ENCODE measurements around the gene DDX42.
"Not testable (repeated sequence)": the region's sequence is repeated elsewhere in the genome, so short reads cannot be mapped to it uniquely, and the experiment has no call there.

DDX42 gene

DNA sequence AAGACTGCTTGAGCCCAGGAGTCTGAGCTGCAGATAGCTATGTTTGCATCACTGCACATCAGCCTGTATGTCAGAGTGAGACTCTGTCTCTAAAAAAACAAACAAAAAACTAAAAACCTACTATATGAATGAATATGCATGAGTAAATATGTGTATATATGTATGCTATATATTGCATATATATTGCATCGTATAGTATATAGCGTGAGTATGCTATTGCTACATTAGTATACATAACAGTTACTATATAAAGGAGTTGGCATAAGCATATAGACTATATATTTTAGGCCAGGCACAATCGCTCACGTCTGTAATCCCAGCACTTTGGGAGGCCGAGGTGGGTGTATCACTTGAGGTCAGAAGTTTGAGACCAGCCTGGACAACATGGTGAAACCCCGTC, 16.1 kb downstream of the DDX42 start:
- Histone ChIP-seq H3K4me1 (ENCODE audit: control insufficient read depth, low read length) (no peaks in the 10 kb centered on the region), H3K4me2 (ENCODE audit: low read length) (no peak overlapping the region), H3K36me3 (ENCODE audit: control insufficient read depth, low read length) (peaks cover 95% of the 10 kb centered on the region), H3K4me3 (ENCODE audit: low read length) (no peak overlapping the region), H3K9me3 (ENCODE audit: control insufficient read depth, insufficient read depth, low read length) (no peaks in the 10 kb centered on the region), H3F3A (ENCODE audit: control insufficient read depth, insufficient read depth) (0 out of 2 replicates have a peak, but pooled peaks cover 3% of the 10 kb centered on the region), H4K20me1 (ENCODE audit: control insufficient read depth, insufficient read depth, low read depth, low read length) (peaks cover 7% of the 10 kb centered on the region; the same call in 1 of the 2 replicates), H3K79me2 (ENCODE audit: control insufficient read depth, low read length) (peaks cover 90% of the 10 kb centered on the region), H3K9me2 (replicated peaks; ENCODE audit: control insufficient read depth, low read length) (no peaks in the 10 kb centered on the region), H3K27me3 (ENCODE audit: control insufficient read depth, low read length) (no peaks in the 10 kb centered on the region), H3K27ac (ENCODE audit: low read depth, low read length) (no peak overlapping the region)
- TF ChIP-seq, protein P1, sequence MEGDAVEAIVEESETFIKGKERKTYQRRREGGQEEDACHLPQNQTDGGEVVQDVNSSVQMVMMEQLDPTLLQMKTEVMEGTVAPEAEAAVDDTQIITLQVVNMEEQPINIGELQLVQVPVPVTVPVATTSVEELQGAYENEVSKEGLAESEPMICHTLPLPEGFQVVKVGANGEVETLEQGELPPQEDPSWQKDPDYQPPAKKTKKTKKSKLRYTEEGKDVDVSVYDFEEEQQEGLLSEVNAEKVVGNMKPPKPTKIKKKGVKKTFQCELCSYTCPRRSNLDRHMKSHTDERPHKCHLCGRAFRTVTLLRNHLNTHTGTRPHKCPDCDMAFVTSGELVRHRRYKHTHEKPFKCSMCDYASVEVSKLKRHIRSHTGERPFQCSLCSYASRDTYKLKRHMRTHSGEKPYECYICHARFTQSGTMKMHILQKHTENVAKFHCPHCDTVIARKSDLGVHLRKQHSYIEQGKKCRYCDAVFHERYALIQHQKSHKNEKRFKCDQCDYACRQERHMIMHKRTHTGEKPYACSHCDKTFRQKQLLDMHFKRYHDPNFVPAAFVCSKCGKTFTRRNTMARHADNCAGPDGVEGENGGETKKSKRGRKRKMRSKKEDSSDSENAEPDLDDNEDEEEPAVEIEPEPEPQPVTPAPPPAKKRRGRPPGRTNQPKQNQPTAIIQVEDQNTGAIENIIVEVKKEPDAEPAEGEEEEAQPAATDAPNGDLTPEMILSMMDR (IDR thresholded peaks at IDR 0.05; ENCODE audit: low read depth, low read length, poor library complexity, severe bottlenecking): no peak
- no peak for TF ChIP-seq EZH2phosphoT487 (IDR thresholded peaks at IDR 0.05; ENCODE audit: borderline replicate concordance, low read length)

DNA sequence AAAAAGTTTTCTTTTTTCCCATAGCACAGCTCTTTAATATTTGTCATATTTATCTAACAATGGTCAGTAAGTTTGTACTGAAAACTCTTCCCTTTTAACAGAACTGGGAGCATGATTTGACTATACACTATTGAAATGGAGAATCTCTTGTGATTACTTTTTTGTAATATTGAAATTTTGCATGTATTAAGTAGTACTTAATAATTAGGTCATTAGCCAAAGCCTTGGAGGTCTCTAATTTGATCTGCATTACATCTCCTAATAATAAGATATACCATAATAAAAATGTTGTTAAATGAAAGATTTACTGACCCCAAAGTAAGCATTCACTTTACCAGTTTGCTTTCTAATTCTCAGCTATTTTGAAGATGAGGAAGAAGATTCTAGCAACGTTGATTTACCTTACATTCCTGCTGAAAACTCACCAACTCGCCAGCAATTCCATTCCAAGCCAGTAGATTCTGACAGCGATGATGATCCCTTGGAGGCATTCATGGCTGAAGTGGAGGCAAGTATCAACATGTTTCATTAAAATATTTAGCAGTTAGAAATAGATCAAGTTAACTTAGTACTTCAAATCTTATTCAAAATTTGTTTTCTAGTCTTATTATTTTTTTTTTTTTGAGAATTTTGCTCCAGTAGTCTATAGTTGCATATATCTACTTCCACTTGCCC, 18.2 kb downstream of the DDX42 start:
- Histone ChIP-seq H3K4me3 (ENCODE audit: low read length) (no peak overlapping the region), H3F3A (ENCODE audit: control insufficient read depth, insufficient read depth) (0 out of 2 replicates have a peak, but pooled peaks cover 3% of the 10 kb centered on the region), H3K27ac (ENCODE audit: low read depth, low read length) (no peak overlapping the region), H3K9me2 (replicated peaks; ENCODE audit: control insufficient read depth, low read length) (no peaks in the 10 kb centered on the region), H4K20me1 (ENCODE audit: control insufficient read depth, insufficient read depth, low read depth, low read length) (0 out of 2 replicates have a peak, but pooled peaks cover 3% of the 10 kb centered on the region), H3K27me3 (ENCODE audit: control insufficient read depth, low read length) (no peaks in the 10 kb centered on the region), H3K36me3 (ENCODE audit: control insufficient read depth, low read length) (peaks cover 96% of the 10 kb centered on the region), H3K79me2 (ENCODE audit: control insufficient read depth, low read length) (peaks cover 84% of the 10 kb centered on the region), H3K4me2 (ENCODE audit: low read length) (no peak overlapping the region), H3K4me1 (ENCODE audit: control insufficient read depth, low read length) (no peaks in the 10 kb centered on the region), H3K9me3 (ENCODE audit: control insufficient read depth, insufficient read depth, low read length) (no peaks in the 10 kb centered on the region)
- TF ChIP-seq, protein P1 (IDR thresholded peaks at IDR 0.05; ENCODE audit: low read depth, low read length, poor library complexity, severe bottlenecking): no peak
- TF ChIP-seq EZH2phosphoT487 (IDR thresholded peaks at IDR 0.05; ENCODE audit: borderline replicate concordance, low read length): no peak

DNA sequence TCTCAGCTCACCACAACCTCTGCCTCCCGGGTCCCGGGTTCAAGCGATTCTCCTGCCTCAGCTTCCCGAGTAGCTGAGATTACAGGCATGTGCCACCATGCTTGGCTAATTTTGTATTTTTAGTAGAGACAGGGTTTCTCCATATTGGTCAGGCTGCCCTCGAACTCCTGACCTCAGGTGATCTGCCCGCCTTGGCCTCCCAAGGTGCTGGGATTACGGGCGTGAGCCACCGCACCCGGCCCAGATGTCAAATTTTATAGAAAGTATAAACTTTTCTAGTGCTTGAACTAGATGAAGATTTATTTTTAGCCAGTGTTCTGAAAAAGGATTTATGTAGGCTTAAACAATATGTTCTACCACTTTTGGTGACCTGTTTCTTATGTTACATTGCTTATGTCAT, 22.4 kb downstream of the DDX42 start:
- H3K36me3 ChIP-seq (ENCODE audit: control insufficient read depth, low read length): peaks cover 98% of the 10 kb centered on the region
- H3K4me3 ChIP-seq (ENCODE audit: low read length); H3K9me3 ChIP-seq (ENCODE audit: control insufficient read depth, insufficient read depth, low read length); H3K27ac ChIP-seq (ENCODE audit: low read depth, low read length); H3F3A ChIP-seq (ENCODE audit: control insufficient read depth, insufficient read depth); H3K9me2 ChIP-seq (replicated peaks; ENCODE audit: control insufficient read depth, low read length); H3K4me2 ChIP-seq (ENCODE audit: low read length); H3K4me1 ChIP-seq (ENCODE audit: control insufficient read depth, low read length); H3K27me3 ChIP-seq (ENCODE audit: control insufficient read depth, low read length); H4K20me1 ChIP-seq (ENCODE audit: control insufficient read depth, insufficient read depth, low read depth, low read length): not testable (repeated sequence)
- peaks cover 62% of the 10 kb centered on the region for H3K79me2 ChIP-seq (ENCODE audit: control insufficient read depth, low read length)

DNA sequence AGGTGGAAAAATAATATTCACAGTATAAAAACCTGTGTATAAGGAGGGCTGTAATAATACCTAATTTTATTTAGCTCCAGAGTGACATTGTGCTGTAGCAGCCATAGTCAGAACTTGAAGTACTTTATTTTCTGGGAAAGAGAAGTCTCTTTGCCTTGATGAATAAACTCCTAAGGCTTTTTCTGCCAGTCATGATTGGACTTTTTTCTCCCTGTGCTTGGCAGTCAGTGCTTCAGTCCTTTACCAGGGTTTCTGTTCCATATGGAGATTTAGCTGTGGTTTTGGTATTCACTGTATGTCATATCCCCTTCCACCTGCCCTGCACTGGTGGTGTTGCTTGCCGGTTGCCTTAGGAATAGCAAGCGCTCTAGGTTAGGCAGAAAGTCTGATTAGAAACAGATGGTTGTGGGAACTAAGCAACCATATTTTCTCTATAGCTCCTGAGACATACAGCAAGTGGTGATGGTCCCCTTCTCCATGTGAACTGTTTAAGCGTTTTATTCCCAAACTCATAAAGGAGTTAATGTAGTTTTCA, 24.7 kb downstream of the DDX42 start:
- H3K9me3 ChIP-seq (ENCODE audit: control insufficient read depth, insufficient read depth, low read length): no peaks in the 10 kb centered on the region
- 0 out of 2 replicates have a peak, but pooled peaks cover 5% of the 10 kb centered on the region for H3F3A ChIP-seq (ENCODE audit: control insufficient read depth, insufficient read depth)
- H3K4me3 ChIP-seq (ENCODE audit: low read length): no peak overlapping the region
- TF ChIP-seq, protein P1 (IDR thresholded peaks at IDR 0.05; ENCODE audit: low read depth, low read length, poor library complexity, severe bottlenecking): no peak
- TF ChIP-seq EZH2phosphoT487 (IDR thresholded peaks at IDR 0.05; ENCODE audit: borderline replicate concordance, low read length): no peak
- no peak overlapping the region for H3K27ac ChIP-seq (ENCODE audit: low read depth, low read length)
- no peak overlapping the region for H3K4me2 ChIP-seq (ENCODE audit: low read length)
- H3K27me3 ChIP-seq (ENCODE audit: control insufficient read depth, low read length): no peaks in the 10 kb centered on the region
- 0 out of 2 replicates have a peak, but pooled peaks cover 3% of the 10 kb centered on the region for H4K20me1 ChIP-seq (ENCODE audit: control insufficient read depth, insufficient read depth, low read depth, low read length)
- no peaks in the 10 kb centered on the region for H3K4me1 ChIP-seq (ENCODE audit: control insufficient read depth, low read length)
- H3K9me2 ChIP-seq (replicated peaks; ENCODE audit: control insufficient read depth, low read length): no peaks in the 10 kb centered on the region
- peaks cover 42% of the 10 kb centered on the region for H3K79me2 ChIP-seq (ENCODE audit: control insufficient read depth, low read length)
- peaks cover 95% of the 10 kb centered on the region for H3K36me3 ChIP-seq (ENCODE audit: control insufficient read depth, low read length)

Data from DOHH2 (cell line).